Measurements from ENCODE around the gene LITAFD.
"Not testable (repeated sequence)": the region's sequence is repeated elsewhere in the genome, so short reads cannot be mapped to it uniquely, and the experiment has no call there.

Gene LITAFD

DNA sequence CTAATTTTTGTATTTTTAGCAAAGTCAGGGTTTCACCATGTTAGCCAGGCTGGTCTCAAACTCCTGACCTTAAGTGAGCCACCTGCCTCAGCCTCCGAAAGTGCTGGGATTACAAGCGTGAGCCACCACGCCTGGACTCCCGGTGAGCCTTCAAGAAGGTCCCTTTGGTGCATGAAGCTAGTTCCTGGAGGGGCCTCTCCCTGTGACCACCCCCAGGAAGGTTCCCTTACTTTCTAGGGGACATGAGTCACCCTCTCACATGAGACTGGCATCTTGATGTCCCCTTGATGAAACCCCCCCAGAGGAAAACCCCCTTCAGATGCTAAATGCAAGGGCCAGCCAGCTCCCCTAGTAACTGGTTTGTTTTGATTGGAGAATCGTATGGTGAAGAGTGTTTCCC is 26.2 kb upstream of the LITAFD start:
- DNase-seq (ENCODE audit: low read depth, low spot score), result no peak

DNA sequence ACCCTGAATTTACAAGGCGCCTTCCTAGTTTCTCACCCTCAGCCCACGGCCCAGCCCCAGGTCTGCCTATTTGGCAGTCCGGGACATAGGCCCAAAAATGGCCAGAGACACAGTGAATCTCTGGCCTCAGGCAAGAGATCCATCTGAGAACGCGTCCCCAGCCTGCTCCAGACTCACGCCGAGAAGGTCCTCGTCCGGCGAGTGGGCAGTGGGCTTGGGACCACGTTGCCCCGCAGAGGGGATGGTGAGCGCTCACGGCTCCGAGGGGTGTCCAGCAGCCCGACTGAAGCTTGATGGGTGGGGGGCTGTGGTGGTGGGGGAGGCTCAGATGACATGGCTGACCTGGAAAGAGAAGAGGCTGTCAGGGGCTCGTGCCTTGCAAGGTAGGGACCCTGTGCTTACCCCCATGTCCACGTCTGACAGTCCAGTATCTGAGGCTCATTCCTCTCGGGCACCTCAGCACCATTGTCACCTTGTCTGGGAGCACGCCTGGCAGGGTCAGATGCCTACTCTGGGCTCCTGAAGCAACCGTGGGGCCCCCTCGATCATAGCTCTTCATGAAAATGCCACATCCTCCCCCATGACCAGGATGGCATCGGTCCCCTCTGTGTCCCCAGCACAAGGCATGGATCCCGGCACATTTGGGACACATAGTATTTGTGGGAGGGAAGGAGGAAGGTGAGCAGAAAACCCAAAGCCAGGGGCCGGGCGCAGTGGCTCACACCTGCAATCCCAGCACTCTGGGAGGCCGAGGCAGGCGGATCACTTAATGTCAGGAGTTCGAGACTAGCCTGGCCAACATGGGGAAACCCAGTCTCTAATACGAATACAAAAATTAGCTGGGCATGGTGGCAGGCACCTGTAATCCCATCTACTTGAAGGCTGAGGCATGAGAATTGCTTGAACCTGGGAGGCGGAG is 22.9 kb upstream of the LITAFD start:
- no peak for DNase-seq (ENCODE audit: low read depth, low spot score)

DNA sequence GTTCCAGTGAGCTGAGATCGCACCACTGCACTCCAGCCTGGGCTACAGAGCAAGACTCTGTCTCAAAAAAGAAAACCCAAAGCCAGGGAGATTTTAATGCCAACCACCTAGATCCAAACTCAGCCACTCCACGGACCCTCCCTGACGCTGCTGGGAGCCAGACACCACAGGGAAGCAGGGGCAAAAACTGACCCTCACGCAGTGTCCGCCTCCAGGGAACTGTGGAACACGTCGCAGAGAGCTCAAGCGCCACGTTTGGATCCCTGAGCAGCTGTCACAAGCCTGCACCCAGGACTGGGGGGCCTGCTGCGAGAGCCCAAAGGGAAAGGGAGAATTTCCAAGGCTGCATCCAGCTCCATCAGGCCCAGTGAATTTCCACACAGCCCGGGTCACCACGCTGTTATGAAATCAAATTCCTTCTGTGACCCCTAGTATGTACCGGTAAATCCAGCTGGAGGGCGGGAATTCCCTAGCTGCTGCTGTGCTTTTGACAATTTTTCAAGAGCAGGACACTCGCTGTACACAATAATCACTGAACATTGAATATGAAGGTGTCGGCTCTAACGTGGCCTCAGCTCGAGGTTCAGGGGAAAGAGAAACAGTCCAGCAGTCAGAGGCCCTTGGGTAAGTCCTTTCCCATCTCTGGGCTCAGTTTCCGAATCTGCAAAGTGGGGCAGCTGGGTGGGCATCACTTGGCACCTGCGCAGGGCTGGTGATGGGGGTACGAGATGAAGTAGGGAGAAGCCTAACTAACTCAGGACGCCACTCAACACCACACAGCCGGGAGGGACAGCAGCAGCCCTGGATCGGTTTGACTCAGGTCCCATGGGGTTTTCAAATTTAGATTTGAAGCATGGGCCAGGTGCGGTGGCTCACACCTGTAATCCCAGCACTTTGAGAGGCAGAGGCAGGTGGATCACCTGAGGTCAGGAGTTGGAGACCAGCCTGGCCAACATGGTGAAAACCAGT is 22.0 kb upstream of the LITAFD start:
- no peak for DNase-seq (ENCODE audit: low read depth, low spot score)

DNA sequence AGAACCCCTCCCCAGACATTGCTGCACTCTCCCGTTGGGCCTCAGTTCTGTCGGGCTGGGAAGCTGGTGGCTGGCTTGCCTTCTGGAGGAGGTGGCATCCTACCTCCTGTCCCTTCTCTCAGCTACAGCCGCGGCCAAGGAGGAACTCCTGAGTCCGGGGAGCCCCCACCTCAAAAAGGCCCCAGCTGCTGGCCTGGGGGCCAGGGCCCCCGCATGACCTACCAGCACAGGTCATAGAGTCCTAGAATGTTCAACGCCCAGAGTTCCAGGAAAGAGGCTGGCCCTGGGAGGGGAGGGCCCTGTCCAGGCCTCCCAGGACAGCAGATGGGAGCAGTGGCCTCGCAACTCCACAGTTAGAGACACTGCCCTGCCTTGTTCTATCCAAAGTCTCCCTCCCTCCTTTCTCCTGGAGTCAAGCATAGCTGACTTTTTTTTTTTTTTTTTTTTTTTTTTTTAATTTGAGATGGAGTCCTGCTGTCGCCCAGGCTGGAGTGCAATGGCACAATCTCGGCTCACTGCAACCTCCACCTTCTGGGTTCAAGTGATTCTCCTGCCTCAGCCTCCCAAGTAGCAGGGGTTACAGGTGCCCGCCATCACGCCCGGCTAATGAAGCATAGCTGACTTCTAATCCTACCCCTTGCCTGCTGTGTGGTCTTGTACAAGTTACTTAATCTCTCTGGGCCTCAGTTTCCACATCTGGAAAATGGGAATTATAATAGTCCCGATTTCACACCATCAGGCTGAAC is 20.4 kb upstream of the LITAFD start:
- DNase-seq (ENCODE audit: low read depth, low spot score), result no peak

DNA sequence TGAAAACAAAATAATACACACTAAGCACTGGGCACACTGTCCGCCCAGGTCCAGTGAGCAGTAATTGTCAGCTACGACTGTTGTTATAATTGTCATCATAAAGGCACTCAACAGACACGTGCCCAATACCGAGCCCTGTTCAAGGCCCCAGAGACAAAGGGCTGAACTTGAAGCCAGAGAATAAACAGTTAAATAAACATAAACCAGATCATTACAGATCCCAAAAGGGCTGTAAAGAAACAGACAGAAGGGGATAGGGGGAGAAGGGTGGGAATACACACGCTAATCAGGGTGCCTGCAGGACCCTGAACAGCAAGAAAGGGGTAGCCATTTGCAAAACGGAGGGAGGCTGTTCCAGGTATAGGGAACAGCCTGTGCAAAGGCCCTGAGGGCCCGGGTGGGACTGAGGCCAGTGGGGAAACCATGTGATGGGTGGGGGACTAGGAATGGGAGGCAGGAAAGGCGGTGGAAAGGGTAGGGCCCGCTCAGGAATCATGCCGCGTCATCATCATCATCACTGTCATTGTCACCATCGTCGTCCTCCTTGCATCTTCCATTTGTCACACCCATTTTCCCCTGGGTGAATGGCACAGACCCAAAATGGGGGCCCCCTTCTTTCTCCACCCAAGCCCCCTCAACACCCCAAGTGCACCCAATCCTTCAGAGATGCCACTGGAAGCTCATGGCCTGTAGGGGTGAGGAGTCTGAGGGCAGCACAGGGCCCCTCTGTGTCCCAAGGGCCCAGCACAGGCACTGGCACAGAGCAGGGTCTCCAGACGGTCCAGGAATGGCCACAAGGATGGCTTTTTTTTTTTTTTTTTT is 19.6 kb upstream of the LITAFD start:
- DNase-seq (ENCODE audit: low read depth, low spot score), result no peak

DNA sequence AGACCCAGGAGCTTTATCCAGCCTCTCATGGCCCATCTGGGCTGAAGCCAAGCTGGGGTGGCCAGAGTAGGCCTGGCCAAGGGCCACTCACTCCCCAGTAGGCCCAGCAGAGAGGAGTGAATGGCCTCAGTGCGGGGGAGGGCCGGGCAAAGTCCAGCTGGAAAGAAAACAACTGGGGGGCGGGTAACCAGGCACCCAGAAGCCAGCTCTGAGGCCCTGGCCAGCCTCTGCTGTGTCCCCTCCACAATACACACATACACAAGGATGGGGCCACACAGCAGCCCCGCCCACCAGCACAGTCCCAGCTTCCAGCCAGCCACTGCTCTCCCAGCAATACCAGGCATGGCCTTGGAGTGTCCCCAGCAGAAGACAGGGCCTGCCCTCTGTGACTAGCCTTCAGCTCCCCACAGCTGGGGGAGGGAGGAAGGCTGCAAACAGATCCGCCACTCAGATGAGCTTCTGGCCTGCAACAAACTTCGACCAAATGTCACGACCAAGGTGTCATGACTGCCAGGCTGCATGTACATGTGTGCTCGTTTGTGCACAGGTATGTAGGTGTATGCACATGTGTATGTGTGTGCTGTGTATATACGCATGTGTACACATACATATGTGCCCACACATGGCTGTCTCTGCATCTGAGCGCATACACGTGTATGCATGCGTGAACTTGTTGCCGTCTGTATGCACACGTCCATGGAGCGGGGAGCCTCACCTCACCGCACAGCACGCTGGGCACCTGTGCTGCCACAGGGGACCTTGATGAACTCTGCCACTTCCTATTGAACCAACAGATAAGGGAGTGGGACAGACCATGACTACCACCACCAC is 18.3 kb upstream of the LITAFD start:
- no peak for DNase-seq (ENCODE audit: low read depth, low spot score)

DNA sequence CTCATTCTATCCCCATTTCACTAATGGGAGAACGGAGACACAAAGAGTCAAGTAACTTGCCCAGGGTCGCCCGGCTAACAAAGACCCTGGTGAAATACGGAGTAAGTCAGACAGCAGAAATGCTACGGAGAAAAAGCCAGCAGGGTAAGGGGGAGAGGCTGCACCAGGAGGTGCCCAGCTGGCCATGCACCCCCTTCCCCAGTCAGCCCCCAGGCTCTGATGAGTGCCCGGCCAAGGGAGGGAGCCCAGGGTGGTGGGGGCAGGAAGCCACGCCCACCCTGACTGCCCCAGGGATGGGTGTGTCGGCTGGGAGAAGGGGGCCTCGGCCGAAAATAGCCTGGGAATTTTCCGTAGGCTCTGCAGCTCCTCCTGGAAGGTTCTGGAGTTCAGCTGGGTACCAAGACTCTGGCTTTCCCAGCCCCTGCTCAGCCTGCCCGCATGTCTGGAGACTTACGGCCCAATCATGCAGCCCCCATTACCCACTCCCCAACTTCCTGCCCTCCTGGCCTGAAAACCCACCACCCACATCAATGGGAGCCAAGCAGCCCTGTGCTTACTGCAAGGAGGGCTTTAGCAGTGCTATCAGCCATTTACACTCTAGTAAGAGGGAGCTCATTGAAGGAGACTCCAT is 17.6 kb upstream of the LITAFD start:
- no peak for DNase-seq (ENCODE audit: low read depth, low spot score)

DNA sequence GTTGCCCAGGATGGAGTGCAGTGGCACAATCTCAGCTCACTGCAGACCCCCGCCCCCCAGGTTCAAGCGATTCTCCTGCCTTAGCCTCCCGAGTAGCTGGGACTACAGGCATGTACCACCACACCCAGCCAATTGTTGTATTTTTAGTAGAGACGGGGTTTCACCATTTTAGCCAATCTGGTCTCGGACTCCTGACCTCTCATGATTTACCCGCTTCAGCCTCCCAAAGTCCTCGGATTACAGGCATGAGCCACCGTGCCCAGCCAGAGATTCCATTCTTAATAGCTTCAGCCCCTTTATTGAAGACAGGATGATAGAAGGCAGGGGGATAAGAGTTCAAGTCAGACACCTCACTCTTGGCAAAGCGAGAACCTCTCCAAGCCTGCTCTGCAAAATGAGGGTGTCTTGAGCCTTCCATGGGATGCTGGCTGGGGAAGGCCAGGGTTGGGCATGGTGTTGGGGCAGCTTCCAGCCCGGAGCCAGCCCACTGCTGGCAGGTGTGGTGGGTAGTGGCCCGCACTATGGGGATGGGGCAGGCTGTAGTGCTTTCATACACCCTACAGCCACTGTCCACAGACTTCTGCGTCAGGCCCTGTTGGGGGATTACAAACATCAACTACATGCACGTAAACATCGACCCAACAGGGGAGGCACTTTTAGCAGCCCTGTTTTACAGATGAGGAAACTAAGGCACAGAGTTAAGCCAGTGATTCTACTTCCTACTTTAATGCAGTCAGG is 16.8 kb upstream of the LITAFD start:
- DNase-seq (ENCODE audit: low read depth, low spot score), result no peak

DNA sequence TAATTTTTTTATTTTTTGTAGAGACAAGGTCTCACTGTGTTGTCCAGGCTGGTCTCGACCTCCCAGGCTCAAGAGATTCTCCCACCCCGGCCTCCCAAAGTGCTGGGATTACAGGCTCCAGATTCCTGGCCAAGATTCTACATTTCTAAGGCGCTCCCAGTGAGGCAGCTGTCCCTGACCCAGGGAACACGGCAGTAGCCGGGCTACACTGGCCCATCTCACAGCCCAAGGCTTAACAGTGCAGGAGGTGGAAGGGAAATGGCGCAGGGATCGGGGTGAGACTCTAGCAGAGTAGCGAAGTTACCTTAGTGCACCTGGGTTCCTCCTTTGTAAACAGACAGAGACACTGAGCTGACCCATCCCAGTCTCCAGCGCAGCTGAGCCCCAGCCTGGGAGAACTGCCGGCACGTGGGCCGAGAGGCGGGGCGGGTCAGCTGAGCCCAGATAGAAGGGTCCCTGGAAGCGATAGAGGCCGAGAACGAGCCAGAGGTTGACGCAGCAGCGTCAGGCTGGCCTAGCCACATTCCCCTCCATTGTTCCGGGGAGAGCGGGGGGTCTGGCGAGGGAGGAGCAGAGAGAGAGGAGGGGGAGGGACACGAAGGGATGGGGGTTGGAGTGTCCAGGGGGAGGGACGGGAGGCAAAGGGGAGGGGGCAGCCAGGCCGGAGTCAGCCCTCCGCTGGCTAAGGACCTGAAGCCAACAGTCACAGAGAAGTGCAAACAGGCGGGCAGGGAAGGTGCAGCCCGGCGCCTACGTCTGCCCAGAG is 15.8 kb upstream of the LITAFD start:
- no peak for DNase-seq (ENCODE audit: low read depth, low spot score)

DNA sequence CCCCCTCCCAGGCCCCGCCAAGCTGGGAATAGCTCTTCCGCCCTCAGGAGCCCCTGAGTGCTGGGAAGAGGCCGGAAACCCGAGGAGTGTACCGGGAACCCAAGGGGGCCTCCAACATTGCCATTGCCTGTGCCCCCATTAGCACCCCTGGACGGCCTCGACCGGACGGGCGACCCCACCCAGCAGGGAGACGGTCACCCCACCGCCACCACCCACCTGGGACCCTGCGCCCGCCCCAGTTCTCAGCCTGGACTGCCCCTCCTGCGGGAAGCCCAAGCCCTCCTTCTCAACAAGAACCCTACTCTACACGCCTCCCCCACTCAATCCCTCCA is 15.3 kb upstream of the LITAFD start:
- DNase-seq (ENCODE audit: low read depth, low spot score), result no peak

DNA sequence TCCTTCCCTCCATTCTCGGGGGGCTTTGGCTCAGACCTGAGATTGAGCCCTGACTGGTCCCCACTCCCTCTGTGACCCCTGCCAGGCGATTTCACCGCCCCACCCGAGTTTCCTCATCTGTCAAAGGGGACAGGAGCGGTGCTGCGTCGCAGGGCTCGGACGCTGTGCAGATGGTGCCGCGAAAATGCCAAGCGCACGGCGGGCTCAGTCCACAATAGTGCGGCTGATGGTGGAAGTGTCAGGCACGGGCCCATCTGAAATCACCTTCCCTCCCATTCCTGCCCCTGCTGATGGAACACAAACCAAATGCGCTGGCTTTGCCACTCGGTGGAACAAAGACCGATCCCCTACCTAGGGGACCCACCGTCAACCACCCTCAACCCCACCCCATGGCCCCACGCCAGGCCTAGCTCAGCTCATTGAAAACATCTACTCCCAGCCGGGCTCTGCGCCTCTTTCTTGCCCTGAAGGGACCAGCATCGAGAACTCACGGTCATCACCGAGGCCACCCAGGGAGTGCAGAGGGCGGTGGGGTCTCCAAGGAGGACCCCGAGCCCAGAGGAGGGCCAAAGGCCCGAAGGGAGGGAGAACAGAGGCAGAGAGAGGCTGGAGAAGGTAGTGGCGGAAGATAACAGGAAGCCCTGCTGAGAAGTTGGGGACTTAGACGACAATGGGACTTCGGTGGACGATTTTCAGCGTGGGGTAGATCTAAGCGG is 14.8 kb upstream of the LITAFD start:
- DNase-seq (ENCODE audit: low read depth, low spot score), result no peak

DNA sequence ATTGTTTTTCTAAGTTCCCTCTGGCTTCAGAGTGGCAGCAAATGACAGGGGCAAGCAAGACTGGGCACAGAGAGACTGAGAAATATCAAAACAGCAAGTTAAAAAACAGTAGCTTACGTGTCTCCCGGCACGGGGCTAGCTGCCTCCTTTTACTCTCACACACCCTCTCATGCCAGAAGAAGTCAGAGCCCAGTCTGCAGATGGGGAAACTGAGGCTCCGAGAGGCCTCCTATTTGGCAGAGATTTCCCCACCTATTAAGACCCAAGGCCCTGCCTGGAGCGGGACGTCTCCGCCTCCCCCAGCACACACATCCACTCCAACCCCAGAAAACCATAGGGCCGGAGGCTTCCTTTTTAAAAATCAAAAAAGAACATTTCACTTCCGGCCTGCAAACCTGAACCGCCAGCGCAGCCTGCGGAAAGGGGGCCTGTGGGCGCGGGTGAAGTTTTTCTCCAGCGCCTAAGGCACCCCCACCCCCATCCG is 14.2 kb upstream of the LITAFD start:
- no peak for DNase-seq (ENCODE audit: low read depth, low spot score)

DNA sequence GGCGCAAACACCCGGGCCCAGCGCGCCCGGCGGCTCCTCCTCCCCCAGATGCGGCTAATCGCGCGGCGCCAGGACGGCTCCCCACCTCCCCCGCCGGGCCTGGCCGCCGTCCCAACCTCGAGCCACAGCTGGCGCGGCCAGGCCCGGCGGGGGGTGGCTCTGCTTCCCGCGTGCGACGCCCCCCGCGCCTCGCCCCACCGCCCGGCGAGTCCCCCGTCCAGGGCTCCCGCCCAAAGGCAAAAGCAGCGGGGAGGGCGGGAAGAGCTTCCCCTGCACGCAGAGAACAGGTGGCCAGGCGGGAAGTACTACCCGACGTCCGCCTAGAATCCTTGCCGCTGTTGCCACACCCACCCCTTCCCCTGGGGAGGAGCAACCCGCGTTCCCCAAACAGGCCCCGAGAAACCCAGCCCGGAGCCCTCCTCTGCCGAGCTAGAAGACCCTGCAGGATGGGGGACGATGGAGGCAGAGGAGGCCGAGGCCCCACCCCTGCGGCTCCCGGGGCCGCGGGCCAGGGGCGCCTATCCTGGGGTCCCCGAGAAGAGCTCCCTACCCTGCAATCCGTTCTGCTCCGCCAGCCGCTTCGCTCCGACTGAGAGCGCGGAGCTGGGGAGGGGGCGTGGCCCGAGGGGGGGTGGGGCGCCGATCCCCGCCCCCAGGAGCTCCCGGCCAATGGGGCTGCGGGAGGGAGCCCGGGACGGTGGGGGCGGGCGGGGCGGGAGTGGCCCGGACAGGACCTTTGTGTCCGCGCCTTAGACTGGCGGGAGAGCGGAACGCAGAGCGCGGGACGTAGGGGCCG is 13.5 kb upstream of the LITAFD start, which contains the start of gene CARHSP1:
Gene CARHSP1 (minus strand): TSS at position 591 of the 796 bp plus-strand sequence. CDS start 9,678 bp downstream, outside the sequence.
- DNase-seq (ENCODE audit: low read depth, low spot score), result peak; percentile 69

DNA sequence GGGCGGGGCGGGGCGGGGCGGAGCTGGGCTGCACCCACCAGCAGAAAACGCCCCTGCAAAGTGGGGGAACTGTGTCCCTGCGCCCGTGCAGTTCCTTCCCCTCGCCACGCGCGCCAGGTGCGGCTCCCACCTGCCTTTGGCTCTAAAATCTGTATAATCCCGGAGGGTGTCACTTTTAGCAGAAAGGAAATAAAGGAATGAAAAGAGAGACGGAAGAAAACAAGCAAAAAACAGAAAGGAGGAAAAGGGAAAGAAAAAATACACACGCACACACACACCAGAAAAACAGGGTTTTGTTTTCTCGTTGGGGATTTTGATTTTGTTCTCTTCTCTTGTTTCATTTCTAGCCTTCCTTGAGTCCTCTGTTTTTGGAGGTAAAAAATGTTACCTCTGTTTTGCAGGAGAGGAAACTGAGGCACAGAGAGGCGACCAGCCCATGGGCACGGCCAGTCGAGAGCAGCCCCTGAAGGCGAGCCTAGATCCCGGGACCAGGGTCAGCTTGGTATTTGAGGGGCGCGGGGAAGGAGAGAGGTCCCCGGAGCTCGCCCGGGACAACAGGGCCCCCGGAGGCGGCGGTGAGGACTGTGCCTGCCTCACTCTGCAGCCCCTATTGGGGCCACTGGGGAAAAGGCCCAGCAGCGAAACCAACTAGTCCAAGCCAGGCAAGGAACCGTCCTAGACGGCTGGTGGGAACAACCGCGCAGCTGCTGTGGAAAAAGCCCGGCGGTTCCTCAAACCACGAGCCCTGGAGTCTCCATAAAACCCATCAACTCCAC is 12.8 kb upstream of the LITAFD start:
- no peak for DNase-seq (ENCODE audit: low read depth, low spot score)

DNA sequence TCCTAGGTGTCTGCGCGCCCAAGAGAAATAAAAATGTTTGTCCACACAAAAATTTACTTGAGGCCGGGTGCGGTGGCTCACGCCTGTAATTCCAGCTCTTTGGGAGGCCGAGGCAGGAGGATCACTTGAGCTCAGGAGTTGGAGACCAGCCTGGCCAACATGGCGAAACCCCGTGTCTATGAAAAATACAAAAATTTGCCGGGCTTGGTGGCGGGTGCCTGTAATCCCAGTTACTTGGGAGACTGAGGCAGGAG is 12.2 kb upstream of the LITAFD start:
- not testable (repeated sequence) for DNase-seq (ENCODE audit: low read depth, low spot score)

DNA sequence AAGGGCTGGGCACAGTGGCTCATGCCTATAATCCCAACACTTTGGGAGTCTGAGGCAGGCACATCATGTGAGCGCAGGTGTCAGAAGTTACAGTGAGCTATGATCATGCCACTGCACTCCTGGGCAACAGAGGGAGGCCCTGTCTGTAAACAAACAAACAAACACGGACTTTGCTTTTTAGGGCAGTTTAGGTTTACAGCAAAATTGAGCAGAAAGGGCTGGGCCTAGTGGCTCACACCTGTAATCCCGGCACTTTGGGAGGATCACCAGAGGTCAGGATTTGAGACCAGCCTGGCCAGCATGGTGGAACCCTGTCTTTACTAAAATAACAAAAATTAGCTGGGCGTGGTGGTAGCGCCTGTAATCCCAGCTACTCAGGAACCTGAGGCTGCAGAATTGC is 10.1 kb upstream of the LITAFD start:
- no peak for DNase-seq (ENCODE audit: low read depth, low spot score)
